22Rv1 (cell line): ENCODE results near the gene DNAH9.

Experiments used
- CTCF ChIP-seq: fragments of 450-650 bp; IDR thresholded peaks from 2 replicates; pipeline ENCODE4 v1.5.1; 2017; ENCODE audit warnings: mild to moderate bottlenecking
- ZFX ChIP-seq: fragments of 450-650 bp; IDR thresholded peaks from 2 replicates; pipeline ENCODE4 v1.6.1; 2017; ENCODE audit warnings: antibody characterized with exemption, borderline replicate concordance

- no peak for TF ChIP-seq CTCF
- TF ChIP-seq ZFX, result no peak
Observed at GRCh38 chr17:11639736-11640462, 41.6 kb downstream of the DNAH9 start.
